Measurements from ENCODE around the gene LHX3.

GRCh38 chr9:136235709-136236455 lies 31.0 kb upstream of the LHX3 start:
- TF ChIP-seq CTCF (IDR thresholded peaks at IDR 0.05; ENCODE audit: insufficient read depth, low read depth, low read length) (no peak), EZH2 (IDR thresholded peaks at IDR 0.05; ENCODE audit: insufficient read depth, low read length) (no peak)
